MM.1S (cell line): ENCODE measurements around the gene ZBTB8A.

Source experiments
- DNase-seq: peaks from one replicate; pipeline ENCODE4 v3.0.0-alpha.2; 2015
- H2AFZ ChIP-seq: fragments of 300-600 bp; sonication (generic); 2 replicates; pipeline ENCODE4 v1.6.0; 2016; ENCODE audit warnings: antibody characterized with exemption, low read length
- H3F3A ChIP-seq: fragments of 300-600 bp; sonication (generic); 2 replicates; pipeline ENCODE4 v1.6.1; 2016; ENCODE audit warnings: mild to moderate bottlenecking, antibody characterized with exemption, low read length, moderate library complexity, mixed read lengths; ENCODE audit not compliant: insufficient read depth
- H3K27ac ChIP-seq: fragments of 300-600 bp; sonication (generic); 2 replicates; pipeline ENCODE4 v1.5.1; 2016; ENCODE audit warnings: mild to moderate bottlenecking, low read length
- H3K27me3 ChIP-seq: fragments of 300-600 bp; sonication (generic); replicated peaks from 2 replicates; pipeline ENCODE4 v1.6.0; 2016; ENCODE audit warnings: low read length; ENCODE audit not compliant: insufficient read depth
- H3K36me3 ChIP-seq: fragments of 300-600 bp; sonication (generic); replicated peaks from 2 replicates; pipeline ENCODE4 v1.6.1; 2016; ENCODE audit warnings: mild to moderate bottlenecking, low read length, mixed read lengths; ENCODE audit not compliant: insufficient read depth
- H3K4me1 ChIP-seq: fragments of 300-600 bp; sonication (generic); 2 replicates; pipeline ENCODE4 v1.6.1; 2016; ENCODE audit warnings: low read length, mixed read lengths
- H3K4me2 ChIP-seq: fragments of 300-600 bp; sonication (generic); 2 replicates; pipeline ENCODE4 v1.6.0; 2016; ENCODE audit warnings: low read depth, low read length
- H3K4me3 ChIP-seq: fragments of 300-600 bp; sonication (generic); 2 replicates; pipeline ENCODE4 v1.5.1; 2016; ENCODE audit warnings: low read length, mixed read lengths
- H3K79me2 ChIP-seq: fragments of 300-600 bp; sonication (generic); 2 replicates; pipeline ENCODE4 v1.6.1; 2016; ENCODE audit warnings: mixed run types, low read length, mixed read lengths
- H3K9ac ChIP-seq: fragments of 300-600 bp; sonication (generic); 2 replicates; pipeline ENCODE4 v1.6.1; 2016; ENCODE audit warnings: low read length, mixed read lengths
- H3K9me2 ChIP-seq: fragments of 300-600 bp; sonication (generic); replicated peaks from 2 replicates; pipeline ENCODE4 v1.6.1; 2016; ENCODE audit warnings: mild to moderate bottlenecking, low read length, mixed read lengths; ENCODE audit not compliant: insufficient read depth
- H3K9me3 ChIP-seq: fragments of 300-600 bp; sonication (generic); replicated peaks from 2 replicates; pipeline ENCODE4 v1.6.1; 2016; ENCODE audit warnings: mild to moderate bottlenecking, low read length, mixed read lengths; ENCODE audit not compliant: insufficient read depth
- H4K20me1 ChIP-seq: fragments of 300-600 bp; sonication (generic); 2 replicates; pipeline ENCODE4 v1.6.1; 2016; ENCODE audit warnings: mild to moderate bottlenecking, low read length, moderate library complexity, mixed read lengths; ENCODE audit not compliant: insufficient read depth
- EZH2 ChIP-seq: fragments of 300-600 bp; sonication (generic); optimal IDR thresholded peaks from 2 replicates; pipeline ENCODE3; 2017; ENCODE audit warnings: low read depth, mild to moderate bottlenecking, antibody characterized with exemption, low read length, mixed read lengths
- EZH2phosphoT487 ChIP-seq: fragments of 300-600 bp; sonication (generic); IDR thresholded peaks from 2 replicates; pipeline ENCODE4 v1.6.1; 2018; ENCODE audit warnings: antibody characterized with exemption, low read length
- TF ChIP-seq, protein P1 (sequence below): fragments of 300-600 bp; sonication (generic); IDR thresholded peaks from 2 replicates; pipeline ENCODE4 v1.5.1; 2016; ENCODE audit warnings: antibody characterized with exemption, low read length, mixed read lengths

The ZBTB8A gene

GRCh38 chr1:32650248-32650751, 111.1 kb downstream of the ZBTB8A start, which contains the start of gene ZBTB8OS:
TSS of gene ZBTB8OS (minus strand) at chr1:32650550. CDS start at chr1:32650529, 21 bp downstream.
- H3K36me3 ChIP-seq: peaks cover 7% of the 10 kb centered on the region; the same call in 1 of the 2 replicates
- no peaks in the 10 kb centered on the region for H3K9me3 ChIP-seq
- no peaks in the 10 kb centered on the region for H3K9me2 ChIP-seq

DNA sequence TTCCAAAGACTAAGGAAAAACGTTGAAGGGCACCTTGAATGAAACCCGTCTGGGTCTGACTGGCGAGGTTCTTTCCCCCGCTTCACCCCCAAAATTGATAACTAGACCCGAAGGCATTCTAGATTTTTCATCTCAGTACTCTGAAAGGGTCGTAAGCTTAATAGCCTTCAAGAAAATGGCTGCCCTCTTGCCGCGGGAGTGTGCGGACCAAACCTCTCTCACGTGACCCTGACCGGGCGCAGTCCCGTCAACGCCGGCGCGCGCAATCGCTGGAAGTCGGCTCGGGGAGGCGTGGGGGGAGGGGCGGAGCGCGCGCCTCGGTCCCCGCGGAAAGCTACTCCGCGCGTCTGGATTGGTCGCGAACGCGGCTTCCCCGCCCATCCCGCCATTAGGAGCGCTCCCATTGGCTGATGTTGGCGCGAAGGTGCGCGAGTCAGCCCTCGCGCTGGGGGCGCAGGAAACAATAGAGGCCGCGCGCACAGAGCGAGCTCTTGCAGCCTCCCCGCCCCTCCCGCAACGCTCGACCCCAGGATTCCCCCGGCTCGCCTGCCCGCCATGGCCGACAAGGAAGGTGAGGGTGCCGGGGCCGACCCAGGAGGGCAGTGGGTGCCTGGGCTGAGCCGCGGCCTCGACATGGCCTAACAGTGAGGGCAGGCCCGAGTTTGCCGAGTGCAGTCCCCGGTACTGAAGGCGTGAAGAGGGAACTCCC, 111.7 kb downstream of the ZBTB8A start, which contains the start of gene RBBP4:
Gene RBBP4 (plus strand): TSS at position 457 of the 709 bp plus-strand sequence. CDS start 99 bp downstream, at position 556.
- H3F3A ChIP-seq: peaks cover 15% of the 10 kb centered on the region
- H3K9me3 ChIP-seq: no peaks in the 10 kb centered on the region
- DNase-seq: peak; percentile 98
- H3K79me2 ChIP-seq: peaks cover 90% of the 10 kb centered on the region
- no peaks in the 10 kb centered on the region for H3K27me3 ChIP-seq
- peak within 1 kb of the TSS; percentile 96 for H3K9ac ChIP-seq
- H3K4me2 ChIP-seq: peak within 1 kb of the TSS; percentile 97
- peaks cover 7% of the 10 kb centered on the region; the same call in 1 of the 2 replicates for H3K36me3 ChIP-seq
- H4K20me1 ChIP-seq: 0 out of 2 replicates have a peak, but pooled peaks cover 4% of the 10 kb centered on the region
- TF ChIP-seq, protein P1, sequence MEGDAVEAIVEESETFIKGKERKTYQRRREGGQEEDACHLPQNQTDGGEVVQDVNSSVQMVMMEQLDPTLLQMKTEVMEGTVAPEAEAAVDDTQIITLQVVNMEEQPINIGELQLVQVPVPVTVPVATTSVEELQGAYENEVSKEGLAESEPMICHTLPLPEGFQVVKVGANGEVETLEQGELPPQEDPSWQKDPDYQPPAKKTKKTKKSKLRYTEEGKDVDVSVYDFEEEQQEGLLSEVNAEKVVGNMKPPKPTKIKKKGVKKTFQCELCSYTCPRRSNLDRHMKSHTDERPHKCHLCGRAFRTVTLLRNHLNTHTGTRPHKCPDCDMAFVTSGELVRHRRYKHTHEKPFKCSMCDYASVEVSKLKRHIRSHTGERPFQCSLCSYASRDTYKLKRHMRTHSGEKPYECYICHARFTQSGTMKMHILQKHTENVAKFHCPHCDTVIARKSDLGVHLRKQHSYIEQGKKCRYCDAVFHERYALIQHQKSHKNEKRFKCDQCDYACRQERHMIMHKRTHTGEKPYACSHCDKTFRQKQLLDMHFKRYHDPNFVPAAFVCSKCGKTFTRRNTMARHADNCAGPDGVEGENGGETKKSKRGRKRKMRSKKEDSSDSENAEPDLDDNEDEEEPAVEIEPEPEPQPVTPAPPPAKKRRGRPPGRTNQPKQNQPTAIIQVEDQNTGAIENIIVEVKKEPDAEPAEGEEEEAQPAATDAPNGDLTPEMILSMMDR: no peak
- TF ChIP-seq EZH2: no peak
- no peak for TF ChIP-seq EZH2phosphoT487
- H3K27ac ChIP-seq: peak within 1 kb of the TSS; percentile 99
- H3K4me3 ChIP-seq: peak within 1 kb of the TSS; percentile 86
- H3K9me2 ChIP-seq: no peaks in the 10 kb centered on the region
- peak within 1 kb of the TSS; percentile 82 for H2AFZ ChIP-seq
- H3K4me1 ChIP-seq: peaks cover 5% of the 10 kb centered on the region; the same call in 1 of the 2 replicates

More at GRCh38 chr1:32650248-32650751, 111.1 kb downstream of the ZBTB8A start, which contains the start of gene ZBTB8OS:
- H3K4me1 ChIP-seq: peaks cover 5% of the 10 kb centered on the region; the same call in 1 of the 2 replicates
- H3K4me3 ChIP-seq: peak within 1 kb of the TSS; percentile 86
- H3K4me2 ChIP-seq: peak within 1 kb of the TSS; percentile 97
- H4K20me1 ChIP-seq: no peaks in the 10 kb centered on the region
- H3F3A ChIP-seq: peaks cover 15% of the 10 kb centered on the region
- H3K27me3 ChIP-seq: no peaks in the 10 kb centered on the region
- DNase-seq: peak; percentile 97
- peak within 1 kb of the TSS; percentile 99 for H3K27ac ChIP-seq
- peak within 1 kb of the TSS; percentile 82 for H2AFZ ChIP-seq
- TF ChIP-seq, protein P1: no peak
- TF ChIP-seq EZH2phosphoT487 (no peak), EZH2 (no peak)
- peaks cover 90% of the 10 kb centered on the region for H3K79me2 ChIP-seq
- peak within 1 kb of the TSS; percentile 96 for H3K9ac ChIP-seq

GRCh38 chr1:32651461-32652073, 112.3 kb downstream of the ZBTB8A start:
- peaks cover 15% of the 10 kb centered on the region for H3F3A ChIP-seq
- peaks cover 91% of the 10 kb centered on the region for H3K79me2 ChIP-seq
- no peaks in the 10 kb centered on the region for H3K9me3 ChIP-seq
- H2AFZ ChIP-seq: peak overlapping the region; percentile 45
- H4K20me1 ChIP-seq: 0 out of 2 replicates have a peak, but pooled peaks cover 4% of the 10 kb centered on the region
- H3K4me1 ChIP-seq: peaks cover 5% of the 10 kb centered on the region; the same call in 1 of the 2 replicates
- no peaks in the 10 kb centered on the region for H3K9me2 ChIP-seq
- peak; percentile 64 for DNase-seq
- TF ChIP-seq EZH2: no peak
- TF ChIP-seq, protein P1: no peak
- no peak for TF ChIP-seq EZH2phosphoT487
- peak overlapping the region; percentile 72 for H3K4me2 ChIP-seq
- peak overlapping the region; percentile 99 for H3K27ac ChIP-seq
- no peaks in the 10 kb centered on the region for H3K27me3 ChIP-seq
- H3K36me3 ChIP-seq: peaks cover 8% of the 10 kb centered on the region; the same call in 1 of the 2 replicates
- peak overlapping the region; percentile 91 for H3K9ac ChIP-seq
- peak overlapping the region; percentile 86 for H3K4me3 ChIP-seq
